NB4 (cell line): ENCODE data around the gene RPL12.

Experiments
- POLR2A ChIP-seq: IDR thresholded peaks from 2 replicates; pipeline ENCODE4 v1.6.1; 2011; ENCODE audit warnings: mild to moderate bottlenecking; ENCODE audit not compliant: insufficient read length; ENCODE audit errors: extremely low read depth
- TF ChIP-seq, protein P1 (sequence below): IDR thresholded peaks from one replicate; pipeline ENCODE4 v1.5.1; 2012; ENCODE audit warnings: low read depth, low read length
- TF ChIP-seq, protein P2 (sequence below): IDR thresholded peaks from 2 replicates; pipeline ENCODE4 v1.6.1; 2011; ENCODE audit warnings: low read depth, low read length

DNA sequence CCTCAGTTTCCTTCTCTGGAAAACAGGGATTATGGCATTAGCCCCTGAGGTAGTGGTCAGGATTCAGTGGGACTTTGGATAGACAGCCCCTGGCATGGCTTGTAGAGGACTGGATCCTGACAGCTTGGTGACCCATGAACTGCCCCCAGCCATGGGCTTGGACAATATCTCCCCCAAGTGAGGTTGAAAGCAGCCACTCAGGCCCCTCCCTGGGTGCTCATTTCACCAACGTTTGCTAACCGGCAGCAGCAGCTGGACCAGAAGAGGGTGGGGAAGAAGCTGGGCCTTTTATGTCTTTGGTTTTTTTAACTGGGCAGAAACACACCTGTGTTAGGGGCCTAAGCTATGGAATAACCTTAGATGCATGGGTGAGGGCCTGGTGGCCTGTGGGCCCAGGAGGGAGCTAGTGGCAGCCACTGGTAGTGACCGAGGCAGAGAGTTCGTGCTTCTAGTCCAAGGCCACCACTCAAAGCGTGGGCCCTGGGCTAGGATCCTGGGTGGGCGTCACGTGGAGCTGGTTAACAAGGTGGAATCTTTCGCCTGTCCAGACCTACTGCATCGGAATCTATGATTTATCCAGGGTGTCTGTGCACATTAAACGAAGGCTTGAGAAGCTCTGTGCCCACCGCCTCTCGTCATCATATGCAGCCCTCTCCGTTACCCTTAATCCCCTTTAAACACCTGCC lies 52.3 kb downstream of the RPL12 start:
- TF ChIP-seq, protein P1, sequence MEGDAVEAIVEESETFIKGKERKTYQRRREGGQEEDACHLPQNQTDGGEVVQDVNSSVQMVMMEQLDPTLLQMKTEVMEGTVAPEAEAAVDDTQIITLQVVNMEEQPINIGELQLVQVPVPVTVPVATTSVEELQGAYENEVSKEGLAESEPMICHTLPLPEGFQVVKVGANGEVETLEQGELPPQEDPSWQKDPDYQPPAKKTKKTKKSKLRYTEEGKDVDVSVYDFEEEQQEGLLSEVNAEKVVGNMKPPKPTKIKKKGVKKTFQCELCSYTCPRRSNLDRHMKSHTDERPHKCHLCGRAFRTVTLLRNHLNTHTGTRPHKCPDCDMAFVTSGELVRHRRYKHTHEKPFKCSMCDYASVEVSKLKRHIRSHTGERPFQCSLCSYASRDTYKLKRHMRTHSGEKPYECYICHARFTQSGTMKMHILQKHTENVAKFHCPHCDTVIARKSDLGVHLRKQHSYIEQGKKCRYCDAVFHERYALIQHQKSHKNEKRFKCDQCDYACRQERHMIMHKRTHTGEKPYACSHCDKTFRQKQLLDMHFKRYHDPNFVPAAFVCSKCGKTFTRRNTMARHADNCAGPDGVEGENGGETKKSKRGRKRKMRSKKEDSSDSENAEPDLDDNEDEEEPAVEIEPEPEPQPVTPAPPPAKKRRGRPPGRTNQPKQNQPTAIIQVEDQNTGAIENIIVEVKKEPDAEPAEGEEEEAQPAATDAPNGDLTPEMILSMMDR = no peak
- TF ChIP-seq POLR2A = no peak
- TF ChIP-seq, protein P2, sequence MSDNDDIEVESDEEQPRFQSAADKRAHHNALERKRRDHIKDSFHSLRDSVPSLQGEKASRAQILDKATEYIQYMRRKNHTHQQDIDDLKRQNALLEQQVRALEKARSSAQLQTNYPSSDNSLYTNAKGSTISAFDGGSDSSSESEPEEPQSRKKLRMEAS = no peak
